SK-N-SH (cell line): ENCODE data around the gene LRSAM1. TPM values are rescaled to one million over a fixed set of nuclear protein-coding genes. Genes with fewer than 3 reads are reported as not detected.

Experiments used
- CTCF ChIA-PET: fragments of 300-600, 350-600 bp; formaldehyde crosslinking; extraction: SDS; loops from one replicate; lab custom pipeline; 2021; lab: Yijun Ruan, JAX
- POLR2A ChIA-PET: fragments of 350-600 bp; sonication (Branson Sonifier 250); formaldehyde crosslinking; extraction: SDS; loops from one replicate; lab custom pipeline; 2020; ENCODE audit warnings: antibody characterized with exemption, inconsistent platforms; lab: Yijun Ruan, JAX
- DNase-seq: peaks from one replicate; pipeline ENCODE4 v3.0.0; 2012
- H2AFZ ChIP-seq: fragments of 200-600 bp; sonication (generic); 2 replicates; pipeline ENCODE4 v1.8.1; 2016; ENCODE audit warnings: antibody characterized with exemption, mild to moderate bottlenecking, low read depth
- H3F3A ChIP-seq: fragments of 200-600 bp; sonication (generic); replicated peaks from 2 replicates; pipeline ENCODE3; 2016; ENCODE audit warnings: antibody characterized with exemption, mild to moderate bottlenecking; ENCODE audit not compliant: insufficient read depth
- H3K27ac ChIP-seq, 2 experiments: fragments of 200-500 bp in 1 of 2; fragments of 200-600 bp in 1 of 2; sonication (Bioruptor generic) in 1 of 2; sonication (generic), shearing (Covaris generic) in 1 of 2; 2 replicates each; pipeline versions ENCODE4 v1.5.1 to v1.6.1; 2014 to 2016; ENCODE audit warnings: low read depth in 2 of 2, inconsistent platforms in 1 of 2, low read length in 1 of 2, mild to moderate bottlenecking in 1 of 2, mixed read lengths in 1 of 2
- H3K27me3 ChIP-seq: fragments of 200-600 bp; sonication (generic), shearing (Covaris generic); 2 replicates; pipeline ENCODE4 v1.6.1; 2016; ENCODE audit warnings: mixed run types; ENCODE audit not compliant: insufficient read depth
- H3K36me3 ChIP-seq, 2 experiments: fragments of 200-500 bp in 1 of 2; fragments of 200-600 bp in 1 of 2; sonication (Bioruptor generic) in 1 of 2; sonication (generic) in 1 of 2; replicated peaks in 1 of 2; 2 replicates each; pipeline versions ENCODE3 to v1.5.1; 2014 to 2016; ENCODE audit warnings: low read length in 1 of 2, mild to moderate bottlenecking in 1 of 2; ENCODE audit not compliant: insufficient read depth in 2 of 2, control insufficient read depth in 1 of 2
- H3K4me1 ChIP-seq, 2 experiments: fragments of 200-500 bp in 1 of 2; fragments of 200-600 bp in 1 of 2; sonication (Bioruptor generic) in 1 of 2; sonication (generic), shearing (Covaris generic) in 1 of 2; 2 replicates each; pipeline versions ENCODE4 v1.5.1 to v1.6.1; 2014 to 2016; ENCODE audit warnings: low read depth in 1 of 2, low read length in 1 of 2, mixed run types in 1 of 2; ENCODE audit not compliant: insufficient read depth in 2 of 2, control insufficient read depth in 1 of 2
- H3K4me2 ChIP-seq: fragments of 200-600 bp; sonication (generic), shearing (Covaris generic); 2 replicates; pipeline ENCODE4 v1.6.1; 2017; ENCODE audit warnings: mixed run types
- H3K4me3 ChIP-seq, 2 experiments: fragments of 200-500 bp in 1 of 2; fragments of 200-600 bp in 1 of 2; sonication (Bioruptor generic) in 1 of 2; sonication (generic), shearing (Covaris generic) in 1 of 2; 2 replicates each; pipeline versions ENCODE4 v1.5.1 to v1.8.1; 2014 to 2016; ENCODE audit warnings: low read depth in 2 of 2, inconsistent platforms in 1 of 2, low read length in 1 of 2, mild to moderate bottlenecking in 1 of 2, mixed read lengths in 1 of 2, moderate library complexity in 1 of 2
- H3K79me2 ChIP-seq: fragments of 200-600 bp; sonication (generic); 2 replicates; pipeline ENCODE4 v1.8.1; 2017; ENCODE audit warnings: mild to moderate bottlenecking; ENCODE audit not compliant: insufficient read depth
- H3K9ac ChIP-seq: fragments of 200-600 bp; sonication (generic); 2 replicates; pipeline ENCODE4 v1.6.1; 2017; ENCODE audit warnings: mixed run types
- H3K9me2 ChIP-seq: fragments of 200-600 bp; sonication (generic); 2 replicates; pipeline ENCODE4 v1.6.1; 2017; ENCODE audit warnings: mixed run types
- H3K9me3 ChIP-seq: fragments of 200-600 bp; sonication (generic); 2 replicates; pipeline ENCODE4 v1.6.1; 2017; ENCODE audit warnings: mixed run types, mild to moderate bottlenecking, moderate library complexity
- H4K20me1 ChIP-seq: fragments of 200-600 bp; sonication (generic); 2 replicates; pipeline ENCODE4 v1.6.1; 2017; ENCODE audit warnings: mild to moderate bottlenecking, mixed run types; ENCODE audit not compliant: insufficient read depth
- CHD2 ChIP-seq: fragments of 150-350 bp; IDR thresholded peaks from 2 replicates; pipeline ENCODE4 v1.6.1; 2018; ENCODE audit warnings: low read length; ENCODE audit not compliant: partially characterized antibody
- CTCF ChIP-seq: fragments of 200-600 bp; sonication (generic); IDR thresholded peaks from 2 replicates; pipeline ENCODE4 v1.6.1; 2017; ENCODE audit warnings: antibody characterized with exemption, mild to moderate bottlenecking, moderate library complexity
- EP300 ChIP-seq, 2 experiments: IDR thresholded peaks; 2 replicates each; pipeline versions ENCODE4 v1.4.0 to v1.6.1; 2012; ENCODE audit warnings: borderline replicate concordance in 1 of 2, low read depth in 1 of 2, low read length in 1 of 2
- GATA2 ChIP-seq: sonication (generic); formaldehyde crosslinking; IDR thresholded peaks from 2 replicates; pipeline ENCODE4 v1.5.0; 2020; ENCODE audit warnings: mild to moderate bottlenecking, missing genetic modification reagents
- IRF3 ChIP-seq: fragments of 150-350 bp; IDR thresholded peaks from 2 replicates; pipeline ENCODE4 v1.6.1; 2016; ENCODE audit warnings: mild to moderate bottlenecking, low read depth, low read length
- NFIC ChIP-seq: IDR thresholded peaks from 2 replicates; pipeline ENCODE4 v1.4.0; 2012; ENCODE audit warnings: borderline replicate concordance
- SIN3A ChIP-seq: IDR thresholded peaks from 2 replicates; pipeline ENCODE4 v1.6.1; 2012; ENCODE audit warnings: low read depth, mild to moderate bottlenecking, low read length, moderate library complexity, borderline replicate concordance
- TCF12 ChIP-seq: IDR thresholded peaks from 2 replicates; pipeline ENCODE4 v1.4.0; 2012
- USF1 ChIP-seq: IDR thresholded peaks from 2 replicates; pipeline ENCODE4 v1.4.0; 2012; ENCODE audit warnings: low read depth, borderline replicate concordance
- WGBS: methylation state at CpG from one replicate; pipeline ENCODE4 v1.1.6; 2017; ENCODE audit warnings: low lambda C conversion rate; 5-methylcytosine and 5-hydroxymethylcytosine counted together
- polyA plus RNA-seq, 3 experiments: library from polyadenylated mRNA; depleted of rRNA; stranded (reverse); fragments of >200 nt; gene quantifications; 2 replicates each; pipeline ENCODE4 v1.2.3, GENCODE V29; 2012
- TF ChIP-seq, protein P1 (sequence below): IDR thresholded peaks from 2 replicates; pipeline ENCODE4; 2012
- TF ChIP-seq, protein P2 (sequence below): IDR thresholded peaks from 2 replicates; pipeline ENCODE4 v1.6.1; 2012; ENCODE audit warnings: mild to moderate bottlenecking, low read depth, low read length, moderate library complexity

Gene LRSAM1
- polyA plus RNA-seq, 1 of the 3 experiments (the other 2 are of a cell fraction): 8.0 TPM

DNA sequence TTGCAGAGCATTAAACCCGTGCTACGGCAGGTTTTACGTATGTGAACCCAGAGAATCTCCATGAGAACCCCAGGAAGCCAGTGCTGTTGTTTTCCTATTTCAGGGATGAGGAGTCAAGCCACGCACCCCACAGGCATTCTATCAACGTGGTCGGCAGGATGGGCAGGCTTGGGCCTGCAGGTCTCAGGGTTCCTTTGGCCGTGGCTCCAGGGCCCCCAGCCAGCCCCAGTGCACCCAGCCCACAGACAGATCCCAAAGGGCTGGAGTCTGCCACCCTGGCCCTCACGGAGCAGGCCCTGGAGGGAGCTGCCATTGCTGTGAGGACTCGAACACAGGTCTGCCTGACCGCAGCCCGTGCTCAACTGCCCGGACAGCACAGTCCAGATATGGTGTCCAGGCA is 83.6 kb downstream of the LRSAM1 start:
- no peak for DNase-seq
- TF ChIP-seq NFIC (no peak), IRF3 (no peak), TCF12 (no peak), CTCF (no peak), USF1 (no peak), CHD2 (no peak), SIN3A (no peak), EP300 (IDR thresholded peaks at IDR 0.05; ENCODE audit: borderline replicate concordance in 1 of 2, low read depth in 1 of 2, low read length in 1 of 2) (no peak), GATA2 (CRISPR knock-in tag) (no peak)
- TF ChIP-seq, protein P1, sequence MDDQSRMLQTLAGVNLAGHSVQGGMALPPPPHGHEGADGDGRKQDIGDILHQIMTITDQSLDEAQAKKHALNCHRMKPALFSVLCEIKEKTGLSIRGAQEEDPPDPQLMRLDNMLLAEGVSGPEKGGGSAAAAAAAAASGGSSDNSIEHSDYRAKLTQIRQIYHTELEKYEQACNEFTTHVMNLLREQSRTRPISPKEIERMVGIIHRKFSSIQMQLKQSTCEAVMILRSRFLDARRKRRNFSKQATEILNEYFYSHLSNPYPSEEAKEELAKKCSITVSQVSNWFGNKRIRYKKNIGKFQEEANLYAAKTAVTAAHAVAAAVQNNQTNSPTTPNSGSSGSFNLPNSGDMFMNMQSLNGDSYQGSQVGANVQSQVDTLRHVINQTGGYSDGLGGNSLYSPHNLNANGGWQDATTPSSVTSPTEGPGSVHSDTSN: no peak
- TF ChIP-seq, protein P2, sequence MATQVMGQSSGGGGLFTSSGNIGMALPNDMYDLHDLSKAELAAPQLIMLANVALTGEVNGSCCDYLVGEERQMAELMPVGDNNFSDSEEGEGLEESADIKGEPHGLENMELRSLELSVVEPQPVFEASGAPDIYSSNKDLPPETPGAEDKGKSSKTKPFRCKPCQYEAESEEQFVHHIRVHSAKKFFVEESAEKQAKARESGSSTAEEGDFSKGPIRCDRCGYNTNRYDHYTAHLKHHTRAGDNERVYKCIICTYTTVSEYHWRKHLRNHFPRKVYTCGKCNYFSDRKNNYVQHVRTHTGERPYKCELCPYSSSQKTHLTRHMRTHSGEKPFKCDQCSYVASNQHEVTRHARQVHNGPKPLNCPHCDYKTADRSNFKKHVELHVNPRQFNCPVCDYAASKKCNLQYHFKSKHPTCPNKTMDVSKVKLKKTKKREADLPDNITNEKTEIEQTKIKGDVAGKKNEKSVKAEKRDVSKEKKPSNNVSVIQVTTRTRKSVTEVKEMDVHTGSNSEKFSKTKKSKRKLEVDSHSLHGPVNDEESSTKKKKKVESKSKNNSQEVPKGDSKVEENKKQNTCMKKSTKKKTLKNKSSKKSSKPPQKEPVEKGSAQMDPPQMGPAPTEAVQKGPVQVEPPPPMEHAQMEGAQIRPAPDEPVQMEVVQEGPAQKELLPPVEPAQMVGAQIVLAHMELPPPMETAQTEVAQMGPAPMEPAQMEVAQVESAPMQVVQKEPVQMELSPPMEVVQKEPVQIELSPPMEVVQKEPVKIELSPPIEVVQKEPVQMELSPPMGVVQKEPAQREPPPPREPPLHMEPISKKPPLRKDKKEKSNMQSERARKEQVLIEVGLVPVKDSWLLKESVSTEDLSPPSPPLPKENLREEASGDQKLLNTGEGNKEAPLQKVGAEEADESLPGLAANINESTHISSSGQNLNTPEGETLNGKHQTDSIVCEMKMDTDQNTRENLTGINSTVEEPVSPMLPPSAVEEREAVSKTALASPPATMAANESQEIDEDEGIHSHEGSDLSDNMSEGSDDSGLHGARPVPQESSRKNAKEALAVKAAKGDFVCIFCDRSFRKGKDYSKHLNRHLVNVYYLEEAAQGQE: no peak
- Histone ChIP-seq H3K4me1 (peaks cover 9 to 24% of the 10 kb centered on the region in 2 experiments; a peak in 3 of 4 replicates), H3K9me2 (no peaks in the 10 kb centered on the region), H3K4me2 (no peak overlapping the region), H3K27me3 (no peaks in the 10 kb centered on the region), H3F3A (peaks cover 19% of the 10 kb centered on the region), H3K4me3 (no peak overlapping the region), H3K9ac (no peak overlapping the region), H3K36me3 (peaks cover 8 to 32% of the 10 kb centered on the region in 2 experiments), H4K20me1 (peaks cover 90% of the 10 kb centered on the region), H3K79me2 (peaks cover 100% of the 10 kb centered on the region), H3K9me3 (no peaks in the 10 kb centered on the region), H2AFZ (no peak overlapping the region), H3K27ac (peak overlapping the region in 1 of 2 experiments; percentile 27; a peak in 1 of 4 replicates)
- POLR2A ChIA-PET: no interaction called here
- WGBS: 62% methylated on average over 6 of the region's 12 CpGs
- CTCF ChIA-PET: interaction anchor here (1.2 to 1.3 kb wide), 3 partner anchors 9 to 54 kb away, joined by 3 to 6 read pairs (median 4); no protein-coding TSS in a partner anchor
